CD4-positive, alpha-beta T cell treated with Interleukin-15 for 1 hour (primary cell): Measurements from ENCODE around the gene SYNGR3.
"Not testable (repeated sequence)": the region's sequence is repeated elsewhere in the genome, so short reads cannot be mapped to it uniquely, and the experiment has no call there.

Experiments used
- DNase-seq: peaks from one replicate; pipeline ENCODE4 v3.0.0-alpha.2; 2020

Gene SYNGR3

GRCh38 chr16:2032285-2033056 lies 42.7 kb downstream of the SYNGR3 start:
- no peak for DNase-seq

- DNase-seq = peak; percentile 38
Measured at GRCh38 chr16:2033057-2033908, 43.5 kb downstream of the SYNGR3 start.

GRCh38 chr16:2033909-2034695 lies 44.3 kb downstream of the SYNGR3 start:
- not testable (repeated sequence) for DNase-seq

GRCh38 chr16:2034696-2035430 lies 45.1 kb downstream of the SYNGR3 start:
- DNase-seq = no peak

GRCh38 chr16:2035431-2036199 lies 45.8 kb downstream of the SYNGR3 start:
- no peak for DNase-seq

- DNase-seq = no peak
Measured at GRCh38 chr16:2036200-2036966, 46.6 kb downstream of the SYNGR3 start.

GRCh38 chr16:2037115-2037514 lies 47.3 kb downstream of the SYNGR3 start:
- no peak for DNase-seq

- no peak for DNase-seq
Measured at GRCh38 chr16:2037647-2038381, 48.0 kb downstream of the SYNGR3 start.

GRCh38 chr16:2038382-2039231 lies 48.8 kb downstream of the SYNGR3 start:
- no peak for DNase-seq

- no peak for DNase-seq
Measured at GRCh38 chr16:2039274-2040031, 49.7 kb downstream of the SYNGR3 start.

- no peak for DNase-seq
Measured at GRCh38 chr16:2040041-2040786, 50.4 kb downstream of the SYNGR3 start.

- no peak for DNase-seq
Measured at GRCh38 chr16:2040787-2041522, 51.2 kb downstream of the SYNGR3 start.

GRCh38 chr16:2042171-2042985 lies 52.6 kb downstream of the SYNGR3 start:
- DNase-seq = no peak

GRCh38 chr16:2042986-2043666 lies 53.4 kb downstream of the SYNGR3 start:
- DNase-seq = no peak
